Measurements from ENCODE around the gene PTPRF. TPM values are rescaled to one million over a fixed set of nuclear protein-coding genes. Genes with fewer than 3 reads are reported as not detected.

Gene PTPRF
- total RNA-seq, 2 donors from 2014 or later, result 182 to 292 TPM

DNA sequence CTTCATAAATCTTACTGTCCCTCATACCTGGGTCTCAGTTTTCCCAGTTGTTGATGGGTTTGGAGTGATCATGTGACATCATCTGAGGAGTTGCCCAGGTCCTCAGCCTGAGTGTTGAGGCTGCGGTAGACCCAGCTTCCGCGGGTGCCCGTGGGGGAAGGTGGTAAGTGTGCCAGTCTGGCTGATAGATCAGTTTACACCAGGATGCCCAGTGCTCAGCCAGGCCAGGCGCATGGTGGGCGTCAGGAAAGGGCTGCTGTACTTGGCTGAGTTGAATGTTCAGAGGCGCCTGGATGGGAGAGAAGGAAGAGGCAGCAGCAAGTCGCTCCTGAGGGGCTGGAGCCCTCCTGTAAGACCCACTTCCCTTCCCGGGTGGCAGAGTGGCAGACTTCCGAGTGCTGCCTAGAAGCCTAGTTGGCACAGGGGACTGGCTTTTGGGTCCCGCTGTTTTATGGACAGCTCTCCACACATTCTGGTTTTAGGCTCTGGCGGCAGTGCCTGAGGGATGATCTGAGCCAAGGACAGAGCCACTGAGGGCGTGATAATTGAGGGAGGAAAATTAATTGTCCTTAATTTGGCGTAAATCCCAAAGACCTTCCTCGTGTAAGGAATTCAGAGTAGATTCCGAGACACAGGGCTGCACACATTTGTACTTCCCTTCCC, 35.8 kb downstream of the PTPRF start:
- TF ChIP-seq, protein P1, sequence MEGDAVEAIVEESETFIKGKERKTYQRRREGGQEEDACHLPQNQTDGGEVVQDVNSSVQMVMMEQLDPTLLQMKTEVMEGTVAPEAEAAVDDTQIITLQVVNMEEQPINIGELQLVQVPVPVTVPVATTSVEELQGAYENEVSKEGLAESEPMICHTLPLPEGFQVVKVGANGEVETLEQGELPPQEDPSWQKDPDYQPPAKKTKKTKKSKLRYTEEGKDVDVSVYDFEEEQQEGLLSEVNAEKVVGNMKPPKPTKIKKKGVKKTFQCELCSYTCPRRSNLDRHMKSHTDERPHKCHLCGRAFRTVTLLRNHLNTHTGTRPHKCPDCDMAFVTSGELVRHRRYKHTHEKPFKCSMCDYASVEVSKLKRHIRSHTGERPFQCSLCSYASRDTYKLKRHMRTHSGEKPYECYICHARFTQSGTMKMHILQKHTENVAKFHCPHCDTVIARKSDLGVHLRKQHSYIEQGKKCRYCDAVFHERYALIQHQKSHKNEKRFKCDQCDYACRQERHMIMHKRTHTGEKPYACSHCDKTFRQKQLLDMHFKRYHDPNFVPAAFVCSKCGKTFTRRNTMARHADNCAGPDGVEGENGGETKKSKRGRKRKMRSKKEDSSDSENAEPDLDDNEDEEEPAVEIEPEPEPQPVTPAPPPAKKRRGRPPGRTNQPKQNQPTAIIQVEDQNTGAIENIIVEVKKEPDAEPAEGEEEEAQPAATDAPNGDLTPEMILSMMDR (IDR thresholded peaks at IDR 0.05), result no peak
- TF ChIP-seq POLR2AphosphoS5 (IDR thresholded peaks at IDR 0.05) (no peak), POLR2A (IDR thresholded peaks at IDR 0.05) (no peak)

DNA sequence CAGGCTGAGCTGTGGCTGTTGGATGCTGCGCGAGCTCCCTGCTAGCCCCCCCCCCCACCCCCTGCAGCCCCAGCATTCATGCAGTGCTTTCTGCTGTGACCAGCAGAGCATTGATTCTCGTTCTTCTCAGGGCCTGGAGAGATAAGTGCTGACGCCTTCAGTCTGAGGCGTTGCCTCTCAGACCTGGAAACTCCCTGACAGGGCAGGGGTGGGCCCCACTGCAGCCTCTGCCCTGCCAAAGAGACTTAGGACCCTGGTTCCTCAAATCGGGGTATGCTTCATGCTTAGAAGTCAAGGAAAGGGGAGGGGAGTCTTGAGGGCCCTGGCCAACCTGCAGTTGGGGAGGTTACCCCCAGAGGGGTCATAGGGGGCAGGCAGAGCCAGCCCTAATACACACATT, 38.5 kb downstream of the PTPRF start:
- intact Hi-C loops (cut with DNase I), result no loop called here
- Histone ChIP-seq H3K9me3 (no peaks in the 10 kb centered on the region), H3K4me1 (replicated peaks) (peaks cover 12% of the 10 kb centered on the region), H3K4me3 (no peak overlapping the region), H3K27ac (no peak overlapping the region), H3K27me3 (replicated peaks; ENCODE audit: insufficient read depth) (no peaks in the 10 kb centered on the region), H3K36me3 (peaks cover 0 to 4% of the 10 kb centered on the region in 2 donors)
- TF ChIP-seq, protein P1 (IDR thresholded peaks at IDR 0.05), result no peak
- TF ChIP-seq POLR2AphosphoS5 (IDR thresholded peaks at IDR 0.05) (no peak), POLR2A (IDR thresholded peaks at IDR 0.05) (no peak)
- no peak for DNase-seq (ENCODE audit: low spot score)
- WGBS, result 74% methylated on average over 6 of the region's 6 CpGs

More for the DNA sequence above, 35.8 kb downstream of the PTPRF start:
- WGBS, result 45% methylated on average over 16 of the region's 16 CpGs
- peak overlapping the region in 1 of 2 donors; percentile 27 for H3K4me3 ChIP-seq
- intact Hi-C loops (cut with DNase I), result no loop called here
- H3K27ac ChIP-seq, result no peak overlapping the region
- peaks cover 0 to 4% of the 10 kb centered on the region in 2 donors for H3K36me3 ChIP-seq
- H3K9me3 ChIP-seq, result no peaks in the 10 kb centered on the region
- H3K4me1 ChIP-seq (replicated peaks), result peaks cover 22% of the 10 kb centered on the region
- no peaks in the 10 kb centered on the region for H3K27me3 ChIP-seq (replicated peaks; ENCODE audit: insufficient read depth)
- no peak for DNase-seq (ENCODE audit: low spot score)

DNA sequence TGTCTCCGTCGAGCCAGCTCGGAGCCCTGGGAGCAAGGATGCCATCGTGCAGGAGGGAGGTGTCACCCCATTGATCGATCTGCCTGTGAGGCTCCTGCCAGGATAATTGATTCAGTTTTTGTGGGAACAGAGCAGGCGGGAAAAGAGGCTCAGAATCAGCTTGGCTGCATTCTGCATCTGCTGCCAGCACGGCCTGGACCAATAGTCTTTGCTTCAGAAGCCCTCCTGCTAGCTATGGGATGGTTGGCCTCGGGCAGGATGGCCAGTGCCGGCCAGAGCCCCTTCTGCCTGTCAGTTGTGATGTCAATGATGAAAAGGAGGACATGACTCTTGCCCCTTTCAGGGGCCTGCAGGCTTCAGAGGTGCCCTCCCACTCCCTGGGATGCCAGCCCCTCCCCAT, 39.6 kb downstream of the PTPRF start:
- intact Hi-C loops (cut with DNase I), result no loop called here
- Histone ChIP-seq H3K36me3 (peaks cover 0 to 4% of the 10 kb centered on the region in 2 donors), H3K9me3 (no peaks in the 10 kb centered on the region), H3K4me3 (no peak overlapping the region), H3K4me1 (replicated peaks) (peaks cover 7% of the 10 kb centered on the region), H3K27me3 (replicated peaks; ENCODE audit: insufficient read depth) (no peaks in the 10 kb centered on the region), H3K27ac (no peak overlapping the region)
- TF ChIP-seq, protein P1 (IDR thresholded peaks at IDR 0.05), result no peak
- TF ChIP-seq POLR2A (IDR thresholded peaks at IDR 0.05) (no peak), POLR2AphosphoS5 (IDR thresholded peaks at IDR 0.05) (no peak)
- 86% methylated on average over 9 of the region's 9 CpGs for WGBS
- no peak for DNase-seq (ENCODE audit: low spot score)

DNA sequence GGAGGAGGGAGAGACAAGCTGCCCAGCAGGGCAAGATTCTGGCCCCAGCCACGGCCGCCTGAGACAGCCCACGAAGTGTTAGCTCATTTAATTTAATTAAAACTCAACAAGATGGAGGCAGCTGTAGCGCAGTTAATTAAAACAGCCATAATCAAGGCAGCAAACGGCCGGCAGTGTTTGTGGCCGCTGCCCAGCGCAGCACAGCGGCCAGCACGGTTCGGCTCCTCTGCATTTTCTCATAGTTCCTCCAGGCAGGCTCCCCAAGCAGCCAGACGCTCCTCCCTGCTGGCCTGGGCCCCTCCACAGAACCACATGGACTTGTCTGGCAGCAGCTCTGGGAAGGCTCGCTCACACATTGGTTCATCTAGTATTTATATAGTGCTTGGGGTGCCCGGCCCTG, 40.0 kb downstream of the PTPRF start:
- TF ChIP-seq POLR2AphosphoS5 (IDR thresholded peaks at IDR 0.05), result no peak
- TF ChIP-seq POLR2A (IDR thresholded peaks at IDR 0.05), result no peak
- TF ChIP-seq, protein P1 (IDR thresholded peaks at IDR 0.05), result no peak
- DNase-seq (ENCODE audit: low spot score), result no peak
- Histone ChIP-seq H3K27me3 (replicated peaks; ENCODE audit: insufficient read depth) (no peaks in the 10 kb centered on the region), H3K36me3 (peaks cover 0 to 4% of the 10 kb centered on the region in 2 donors), H3K27ac (no peak overlapping the region), H3K4me1 (replicated peaks) (peaks cover 3% of the 10 kb centered on the region), H3K4me3 (no peak overlapping the region), H3K9me3 (no peaks in the 10 kb centered on the region)
- intact Hi-C loops (cut with DNase I), result no loop called here
- 90% methylated on average over 14 of the region's 14 CpGs for WGBS

DNA sequence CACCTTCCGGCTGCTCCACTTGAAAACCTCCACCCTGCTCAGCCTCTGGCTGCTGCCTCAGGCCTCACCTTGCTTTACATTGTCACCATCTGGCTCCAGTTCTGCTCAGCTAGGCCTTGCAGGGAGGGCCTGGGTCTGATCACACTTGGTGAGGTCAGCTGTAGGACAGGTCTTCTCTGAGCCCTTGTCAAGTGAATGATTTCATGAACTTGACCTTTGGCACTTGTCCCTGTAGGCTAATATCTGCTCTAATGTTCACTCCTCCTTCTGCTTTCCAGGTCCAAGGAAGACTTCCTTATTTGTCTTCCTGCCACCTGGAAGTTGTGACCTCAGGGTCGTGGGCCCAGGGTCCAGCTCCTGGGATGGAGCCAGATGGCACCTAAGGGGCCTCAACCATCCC, 41.4 kb downstream of the PTPRF start:
- intact Hi-C loops (cut with DNase I), result no loop called here
- H3K36me3 ChIP-seq, result peaks cover 0 to 4% of the 10 kb centered on the region in 2 donors
- no peak overlapping the region for H3K27ac ChIP-seq
- no peaks in the 10 kb centered on the region for H3K27me3 ChIP-seq (replicated peaks; ENCODE audit: insufficient read depth)
- peaks cover 4% of the 10 kb centered on the region for H3K4me1 ChIP-seq (replicated peaks)
- H3K9me3 ChIP-seq, result no peaks in the 10 kb centered on the region
- TF ChIP-seq POLR2A (IDR thresholded peaks at IDR 0.05) (no peak), POLR2AphosphoS5 (IDR thresholded peaks at IDR 0.05) (no peak)
- TF ChIP-seq, protein P1 (IDR thresholded peaks at IDR 0.05), result no peak
- H3K4me3 ChIP-seq, result no peak overlapping the region
- WGBS, result 54% methylated on average over 2 of the region's 2 CpGs
- no peak for DNase-seq (ENCODE audit: low spot score)
